ENCODE measurements around the gene GSAP. TPM values are rescaled to one million over a fixed set of nuclear protein-coding genes. Genes with fewer than 3 reads are reported as not detected.
A peak's percentile ranks its signal among the peaks of the same experiment; 100 is the strongest.
"Not testable (repeated sequence)": the region's sequence is repeated elsewhere in the genome, so short reads cannot be mapped to it uniquely, and the experiment has no call there.

Gene GSAP
- total RNA-seq, 8 experiments from 2014 or later: 0.33 to 18.0 (median 1.7) TPM

GRCh38 chr7:77454802-77455201, 38.7 kb upstream of the GSAP start:
- ATAC-seq (replicated peaks in 6 of 8): no peak

GRCh38 chr7:77453531-77453930, 37.4 kb upstream of the GSAP start:
- no peak overlapping the region for H3K27ac ChIP-seq
- in situ Hi-C loops (cut with MboI; ENCODE audit: low pct_unique_long_range_greater_than_20kb in 2 of 9, low sequenced_read_pairs in 9 of 9, unreplicated experiment in 9 of 9): no loop called here
- no peaks in the 10 kb centered on the region for H3K4me1 ChIP-seq (replicated peaks in 1 of 2)
- no peak overlapping the region for H3K4me3 ChIP-seq
- ATAC-seq (replicated peaks in 6 of 8): peak in 1 of 8 experiments; percentile 81
- 0 to 100% (median 58%) methylated on average over 1 to 2 of the region's 2 CpGs; no CpG with 5 or more reads in 1 of the 10 experiments for WGBS, 10 experiments

More at GRCh38 chr7:77454802-77455201, 38.7 kb upstream of the GSAP start:
- 60 to 100% (median 95%) methylated on average over 2 to 4 of the region's 4 CpGs; no CpG with 5 or more reads in 1 of the 10 experiments for WGBS, 10 experiments
- Histone ChIP-seq H3K4me1 (replicated peaks in 1 of 2) (no peaks in the 10 kb centered on the region), H3K27ac (no peak overlapping the region), H3K4me3 (no peak overlapping the region)
- in situ Hi-C loops (cut with MboI; ENCODE audit: low pct_unique_long_range_greater_than_20kb in 2 of 9, low sequenced_read_pairs in 9 of 9, unreplicated experiment in 9 of 9): no loop called here

GRCh38 chr7:77451950-77452349, 35.8 kb upstream of the GSAP start:
- in situ Hi-C loops (cut with MboI; ENCODE audit: low pct_unique_long_range_greater_than_20kb in 2 of 9, low sequenced_read_pairs in 9 of 9, unreplicated experiment in 9 of 9); H3K4me3 ChIP-seq; H3K27ac ChIP-seq; ATAC-seq (replicated peaks in 6 of 8); H3K4me1 ChIP-seq (replicated peaks in 1 of 2): not testable (repeated sequence)
- WGBS, 10 experiments: 70 to 100% (median 93%) methylated on average over 1 to 6 of the region's 6 CpGs

GRCh38 chr7:77450613-77451012, 34.5 kb upstream of the GSAP start:
- H3K27ac ChIP-seq: no peak overlapping the region
- H3K4me3 ChIP-seq: no peak overlapping the region
- in situ Hi-C loops (cut with MboI; ENCODE audit: low pct_unique_long_range_greater_than_20kb in 2 of 9, low sequenced_read_pairs in 9 of 9, unreplicated experiment in 9 of 9): no loop called here
- no peaks in the 10 kb centered on the region for H3K4me1 ChIP-seq (replicated peaks in 1 of 2)
- WGBS, 10 experiments: 50 to 100% (median 85%) methylated on average over 1 to 2 of the region's 5 CpGs; no CpG with 5 or more reads in 6 of the 10 experiments
- ATAC-seq (replicated peaks in 6 of 8): peak in 3 of 8 experiments; percentile 21 to 83 (median 74)

- no peak overlapping the region for H3K27ac ChIP-seq
- no peak for ATAC-seq (replicated peaks in 6 of 8)
These were observed 33.9 kb upstream of the GSAP start for GRCh38 chr7:77450054-77450453.

GRCh38 chr7:77447616-77448015, 31.5 kb upstream of the GSAP start:
- in situ Hi-C loops (cut with MboI; ENCODE audit: low pct_unique_long_range_greater_than_20kb in 2 of 9, low sequenced_read_pairs in 9 of 9, unreplicated experiment in 9 of 9): no loop called here
- H3K4me1 ChIP-seq (replicated peaks in 1 of 2): no peaks in the 10 kb centered on the region
- H3K4me3 ChIP-seq: no peak overlapping the region
- no peak for ATAC-seq (replicated peaks in 6 of 8)
- 30 to 100% (median 73%) methylated on average over 1 of the region's 1 CpG; no CpG with 5 or more reads in 6 of the 10 experiments for WGBS, 10 experiments
- H3K27ac ChIP-seq: no peak overlapping the region

More at GRCh38 chr7:77450054-77450453, 33.9 kb upstream of the GSAP start:
- no peak overlapping the region for H3K4me3 ChIP-seq
- in situ Hi-C loops (cut with MboI; ENCODE audit: low pct_unique_long_range_greater_than_20kb in 2 of 9, low sequenced_read_pairs in 9 of 9, unreplicated experiment in 9 of 9): no loop called here
- H3K4me1 ChIP-seq (replicated peaks in 1 of 2): no peaks in the 10 kb centered on the region
- 0 to 100% (median 83%) methylated on average over 1 of the region's 1 CpG; no CpG with 5 or more reads in 3 of the 10 experiments for WGBS, 10 experiments

- no peaks in the 10 kb centered on the region for H3K4me1 ChIP-seq (replicated peaks in 1 of 2)
- in situ Hi-C loops (cut with MboI; ENCODE audit: low pct_unique_long_range_greater_than_20kb in 2 of 9, low sequenced_read_pairs in 9 of 9, unreplicated experiment in 9 of 9): no loop called here
- H3K4me3 ChIP-seq: no peak overlapping the region
- ATAC-seq (replicated peaks in 6 of 8): peak in 1 of 8 experiments; percentile 32
- 0% methylated on average over 1 of the region's 1 CpG; no CpG with 5 or more reads in 9 of the 10 experiments for WGBS, 10 experiments
- no peak overlapping the region for H3K27ac ChIP-seq
These were observed 28.0 kb upstream of the GSAP start for GRCh38 chr7:77444123-77444522.

GRCh38 chr7:77443042-77443441, 26.9 kb upstream of the GSAP start:
- no peaks in the 10 kb centered on the region for H3K4me1 ChIP-seq (replicated peaks in 1 of 2)
- no peak overlapping the region for H3K4me3 ChIP-seq
- no peak overlapping the region for H3K27ac ChIP-seq
- in situ Hi-C loops (cut with MboI; ENCODE audit: low pct_unique_long_range_greater_than_20kb in 2 of 9, low sequenced_read_pairs in 9 of 9, unreplicated experiment in 9 of 9): no loop called here
- peak in 3 of 8 experiments; percentile 23 to 59 (median 34) for ATAC-seq (replicated peaks in 6 of 8)
- WGBS, 10 experiments: 33 to 100% (median 92%) methylated on average over 1 to 2 of the region's 2 CpGs; no CpG with 5 or more reads in 2 of the 10 experiments

- 0 to 100% (median 86%) methylated on average over 1 to 2 of the region's 2 CpGs for WGBS, 10 experiments
- no peak overlapping the region for H3K27ac ChIP-seq
- no peaks in the 10 kb centered on the region for H3K4me1 ChIP-seq (replicated peaks in 1 of 2)
- no peak overlapping the region for H3K4me3 ChIP-seq
- ATAC-seq (replicated peaks in 6 of 8): peak in 2 of 8 experiments; percentile 15 to 46
- in situ Hi-C loops (cut with MboI; ENCODE audit: low pct_unique_long_range_greater_than_20kb in 2 of 9, low sequenced_read_pairs in 9 of 9, unreplicated experiment in 9 of 9): no loop called here
These were observed 26.5 kb upstream of the GSAP start for GRCh38 chr7:77442636-77443035.

GRCh38 chr7:77441046-77441445, 24.9 kb upstream of the GSAP start:
- no peak for ATAC-seq (replicated peaks in 6 of 8)
- H3K4me1 ChIP-seq (replicated peaks in 1 of 2): no peaks in the 10 kb centered on the region
- in situ Hi-C loops (cut with MboI; ENCODE audit: low pct_unique_long_range_greater_than_20kb in 2 of 9, low sequenced_read_pairs in 9 of 9, unreplicated experiment in 9 of 9): no loop called here
- H3K27ac ChIP-seq: no peak overlapping the region
- 27 to 100% (median 87%) methylated on average over 1 to 2 of the region's 2 CpGs; no CpG with 5 or more reads in 1 of the 10 experiments for WGBS, 10 experiments
- H3K4me3 ChIP-seq: no peak overlapping the region

- peak in 4 of 8 experiments; percentile 39 to 82 (median 72) for ATAC-seq (replicated peaks in 6 of 8)
- Histone ChIP-seq H3K4me1 (replicated peaks in 1 of 2) (no peaks in the 10 kb centered on the region), H3K4me3 (no peak overlapping the region), H3K27ac (no peak overlapping the region)
- in situ Hi-C loops (cut with MboI; ENCODE audit: low pct_unique_long_range_greater_than_20kb in 2 of 9, low sequenced_read_pairs in 9 of 9, unreplicated experiment in 9 of 9): no loop called here
- 25 to 100% (median 75%) methylated on average over 1 to 4 of the region's 5 CpGs; no CpG with 5 or more reads in 3 of the 10 experiments for WGBS, 10 experiments
These were observed 23.4 kb upstream of the GSAP start for GRCh38 chr7:77439572-77439971.

- no peak for ATAC-seq (replicated peaks in 6 of 8)
- no peak overlapping the region for H3K27ac ChIP-seq
- in situ Hi-C loops (cut with MboI; ENCODE audit: low pct_unique_long_range_greater_than_20kb in 2 of 9, low sequenced_read_pairs in 9 of 9, unreplicated experiment in 9 of 9): no loop called here
- H3K4me1 ChIP-seq (replicated peaks in 1 of 2): no peaks in the 10 kb centered on the region
- WGBS, 10 experiments: 80 to 100% (median 100%) methylated on average over 1 of the region's 1 CpG
- no peak overlapping the region for H3K4me3 ChIP-seq
These were observed 22.0 kb upstream of the GSAP start for GRCh38 chr7:77438131-77438530.

GRCh38 chr7:77434570-77435275, 18.6 kb upstream of the GSAP start:
- 10 to 100% (median 88%) methylated on average over 1 to 3 of the region's 3 CpGs; no CpG with 5 or more reads in 1 of the 10 experiments for whole genome bisulfite sequencing, 10 experiments
- in situ Hi-C loops (cut with MboI; ENCODE audit: low pct_unique_long_range_greater_than_20kb in 2 of 9, low sequenced_read_pairs in 9 of 9, unreplicated experiment in 9 of 9): no loop called here

More at GRCh38 chr7:77434570-77435275, 18.6 kb upstream of the GSAP start:
- ATAC-seq (replicated peaks in 6 of 8): peak in 1 of 8 experiments; percentile 26
- Histone ChIP-seq H3K4me3 (no peak overlapping the region), H3K27ac (no peak overlapping the region), H3K4me1 (replicated peaks in 1 of 2) (peaks cover 4 to 12% of the 10 kb centered on the region in 2 donors)

Data from motor neuron (in vitro differentiated cells).